Chondrocyte (in vitro differentiated cells): Measurements from ENCODE around the gene PARD3B. TPM values are rescaled to one million over a fixed set of nuclear protein-coding genes. Genes with fewer than 3 reads are reported as not detected.

Experiments used
- DNase-seq: peaks from one replicate; pipeline ENCODE4 v3.0.0; 2021; ENCODE audit warnings: mixed read lengths, low spot score
- H3K27ac Mint-ChIP-seq: one replicate; pipeline ENCODE4 v1.8.0; 2021; ENCODE audit warnings: mild to moderate bottlenecking, moderate library complexity, mixed read lengths; ENCODE audit not compliant: unreplicated experiment
- H3K27me3 Mint-ChIP-seq: 2 replicates; pipeline ENCODE4 v1.8.0; 2021; ENCODE audit warnings: low read depth, mixed read lengths
- H3K36me3 Mint-ChIP-seq: 2 replicates; pipeline ENCODE4 v1.8.0; 2021; ENCODE audit warnings: low read depth, mixed read lengths
- H3K4me1 Mint-ChIP-seq: 2 replicates; pipeline ENCODE4 v1.8.0; 2021; ENCODE audit warnings: low read depth, mild to moderate bottlenecking, mixed read lengths
- H3K4me3 Mint-ChIP-seq: one replicate; pipeline ENCODE4 v1.8.0; 2021; ENCODE audit warnings: mild to moderate bottlenecking, moderate library complexity, mixed read lengths; ENCODE audit not compliant: unreplicated experiment
- H3K9me3 Mint-ChIP-seq: 2 replicates; pipeline ENCODE4 v1.8.0; 2021; ENCODE audit warnings: low read depth, mixed read lengths
- CTCF ChIP-seq: fragments of 200-600 bp; sonication (generic); IDR thresholded peaks from 2 replicates; pipeline ENCODE4 v1.5.0; 2021; ENCODE audit warnings: antibody characterized with exemption, mild to moderate bottlenecking, moderate library complexity
- total RNA-seq: library from RNA; stranded (reverse); gene quantifications from 3 replicates; pipeline ENCODE4 v1.2.1, GENCODE V29; 2021

The PARD3B gene
- total RNA-seq, 1 donor from 2014 or later = 24.9 TPM

- Mint-ChIP-seq H3K9me3 (no peaks in the 10 kb centered on the region), H3K27me3 (no peaks in the 10 kb centered on the region), H3K36me3 (no peaks in the 10 kb centered on the region), H3K4me1 (peaks cover 26% of the 10 kb centered on the region), H3K27ac (no peak overlapping the region), H3K4me3 (no peak overlapping the region)
- no peak for DNase-seq
- no peak for TF ChIP-seq CTCF
Observed at GRCh38 chr2:204967199-204967960, 422.1 kb downstream of the PARD3B start.

- H3K27me3 Mint-ChIP-seq = no peaks in the 10 kb centered on the region
- TF ChIP-seq CTCF = no peak
- no peaks in the 10 kb centered on the region for H3K9me3 Mint-ChIP-seq
- H3K36me3 Mint-ChIP-seq = no peaks in the 10 kb centered on the region
- H3K4me1 Mint-ChIP-seq = peaks cover 23% of the 10 kb centered on the region
- DNase-seq = no peak
- H3K27ac Mint-ChIP-seq = no peak overlapping the region
- no peak overlapping the region for H3K4me3 Mint-ChIP-seq
Observed at GRCh38 chr2:204971206-204971907, 426.1 kb downstream of the PARD3B start.

- Mint-ChIP-seq H3K27ac (no peak overlapping the region), H3K4me1 (peaks cover 21% of the 10 kb centered on the region), H3K36me3 (no peaks in the 10 kb centered on the region), H3K9me3 (no peaks in the 10 kb centered on the region), H3K4me3 (no peak overlapping the region), H3K27me3 (no peaks in the 10 kb centered on the region)
- DNase-seq = no peak
- no peak for TF ChIP-seq CTCF
Observed at GRCh38 chr2:204972161-204972560, 426.9 kb downstream of the PARD3B start.

GRCh38 chr2:204972606-204973336 is 427.5 kb downstream of the PARD3B start:
- H3K36me3 Mint-ChIP-seq = no peaks in the 10 kb centered on the region
- no peak for DNase-seq
- peaks cover 20% of the 10 kb centered on the region for H3K4me1 Mint-ChIP-seq
- H3K27me3 Mint-ChIP-seq = no peaks in the 10 kb centered on the region
- H3K4me3 Mint-ChIP-seq = no peak overlapping the region
- H3K9me3 Mint-ChIP-seq = no peaks in the 10 kb centered on the region
- TF ChIP-seq CTCF = no peak
- H3K27ac Mint-ChIP-seq = peak overlapping the region; percentile 70

GRCh38 chr2:204973616-204974015 is 428.3 kb downstream of the PARD3B start:
- DNase-seq = no peak
- Mint-ChIP-seq H3K9me3 (no peaks in the 10 kb centered on the region), H3K36me3 (no peaks in the 10 kb centered on the region), H3K27ac (no peak overlapping the region), H3K4me1 (peaks cover 20% of the 10 kb centered on the region), H3K4me3 (no peak overlapping the region), H3K27me3 (no peaks in the 10 kb centered on the region)
- no peak for TF ChIP-seq CTCF
